Lower leg skin (tissue), 4 donors: Measurements from ENCODE around the gene WFDC2. TPM values are rescaled to one million over a fixed set of nuclear protein-coding genes. Genes with fewer than 3 reads are reported as not detected.

ENCODE experiments used
- DNase-seq, 2 donors: peaks; one replicate each; pipeline ENCODE4 v3.0.0-alpha.2; 2019; ENCODE audit warnings: low spot score in 2 of 2
- H3K4me3 ChIP-seq: fragments of 200-600 bp; sonication (generic); 2 replicates; pipeline ENCODE4 v1.5.1; 2017; ENCODE audit warnings: mild to moderate bottlenecking, low read depth; ENCODE audit not compliant: poor library complexity, severe bottlenecking
- CTCF ChIP-seq, 3 donors: fragments of 450-650 bp; IDR thresholded peaks; one replicate each; pipeline ENCODE4 v1.5.1; 2016; ENCODE audit warnings: antibody characterized with exemption in 3 of 3, mild to moderate bottlenecking in 3 of 3, moderate library complexity in 2 of 3
- POLR2A ChIP-seq, 2 donors: fragments of 450-650 bp; IDR thresholded peaks; one replicate each; pipeline ENCODE4 v1.6.1; 2016 to 2017; ENCODE audit warnings: antibody characterized with exemption in 2 of 2, mild to moderate bottlenecking in 1 of 2, moderate library complexity in 1 of 2
- WGBS, 2 donors: methylation state at CpG; one replicate each; pipeline ENCODE4 v1.1.5; 2018; 5-methylcytosine and 5-hydroxymethylcytosine counted together
- intact Hi-C: fragments of 100-400 bp; cut with DNase I; formaldehyde crosslinking; loops from one replicate; pipeline ENCODE4 v1.15.0; 2023; ENCODE audit warnings: low total_unique reads
- total RNA-seq, 4 donors: library from RNA; depleted of rRNA; stranded (reverse); fragments of >200 nt; gene quantifications; one replicate each; pipeline ENCODE4 v1.1.0, GENCODE V29; 2016

WFDC2 gene
- total RNA-seq, 4 donors from 2014 or later: 11.3 to 24.7 (median 14.5) TPM

DNA sequence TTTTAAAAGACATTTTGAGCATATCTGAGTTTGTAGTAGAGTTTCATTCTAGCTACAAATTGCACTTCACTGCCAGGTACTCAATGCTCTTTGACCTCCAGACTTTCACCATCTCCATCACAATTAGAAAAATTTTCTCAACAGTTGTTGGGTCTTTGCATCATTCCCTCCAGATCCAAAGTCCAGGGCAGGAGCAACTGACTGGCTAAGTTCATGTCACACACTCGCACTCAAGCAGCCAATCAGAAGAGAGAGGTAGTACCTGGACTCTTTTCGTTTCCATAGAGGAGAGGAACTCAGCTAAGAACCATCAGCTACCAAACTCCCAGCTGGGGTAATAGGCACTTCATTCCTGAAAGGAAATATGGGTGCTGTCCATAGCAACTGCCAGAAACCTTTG, 36.8 kb downstream of the WFDC2 start:
- no peak for DNase-seq
- intact Hi-C loops: no loop called here
- TF ChIP-seq POLR2A (IDR thresholded peaks at IDR 0.05): no peak
- TF ChIP-seq CTCF (IDR thresholded peaks at IDR 0.05): no peak
- H3K4me3 ChIP-seq: no peak overlapping the region
- 79 to 89% methylated on average over 2 of the region's 2 CpGs for WGBS, 2 donors

GRCh38 chr20:45507011-45507820, 37.7 kb downstream of the WFDC2 start:
- no peak overlapping the region for H3K4me3 ChIP-seq
- intact Hi-C loops: no loop called here
- 77 to 82% methylated on average over 5 of the region's 5 CpGs for WGBS, 2 donors
- TF ChIP-seq POLR2A (IDR thresholded peaks at IDR 0.05) (no peak), CTCF (IDR thresholded peaks at IDR 0.05) (no peak)
- no peak for DNase-seq

DNA sequence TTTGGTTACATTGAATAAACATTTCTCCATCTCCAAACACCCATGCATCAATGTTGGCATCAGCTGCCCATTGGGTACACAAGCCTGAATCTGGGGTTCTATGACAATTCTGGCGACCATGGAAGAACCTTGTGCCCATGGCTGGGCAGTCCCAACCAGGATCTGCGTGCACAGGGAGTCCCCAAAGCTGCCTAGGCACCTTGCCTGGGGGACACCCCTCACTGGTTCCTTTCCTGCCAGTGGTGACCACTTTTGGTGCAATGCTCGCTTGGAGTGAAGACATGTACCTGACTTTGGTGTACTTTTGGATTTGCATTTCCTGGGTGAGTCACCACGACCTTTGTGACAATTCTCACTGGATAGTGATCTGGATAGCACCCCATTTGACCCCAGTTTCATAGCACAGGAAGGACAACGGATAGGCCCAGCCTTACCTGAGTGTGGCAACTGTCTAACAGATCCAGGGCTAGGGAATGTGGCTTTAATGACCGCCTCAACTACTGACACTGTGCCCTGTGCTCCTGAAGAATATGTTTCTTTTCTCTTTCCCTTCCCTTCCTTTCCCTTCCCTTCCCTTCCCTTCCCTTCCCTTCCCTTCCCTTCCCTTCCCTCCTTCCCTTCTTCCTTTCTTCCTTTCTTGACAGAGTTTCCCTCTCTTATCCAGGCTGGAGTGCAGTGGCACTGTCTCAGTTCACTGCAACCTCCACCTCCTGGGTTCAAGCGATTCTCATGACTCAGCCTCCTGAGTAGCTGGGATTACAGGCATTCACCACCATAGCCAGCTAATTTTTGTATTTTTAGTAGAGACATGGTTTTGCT, 38.7 kb downstream of the WFDC2 start:
- WGBS, 2 donors: 70 to 83% methylated on average over 7 of the region's 7 CpGs
- no peak overlapping the region for H3K4me3 ChIP-seq
- TF ChIP-seq CTCF (IDR thresholded peaks at IDR 0.05) (no peak), POLR2A (IDR thresholded peaks at IDR 0.05) (no peak)
- intact Hi-C loops: no loop called here
- DNase-seq: no peak

DNA sequence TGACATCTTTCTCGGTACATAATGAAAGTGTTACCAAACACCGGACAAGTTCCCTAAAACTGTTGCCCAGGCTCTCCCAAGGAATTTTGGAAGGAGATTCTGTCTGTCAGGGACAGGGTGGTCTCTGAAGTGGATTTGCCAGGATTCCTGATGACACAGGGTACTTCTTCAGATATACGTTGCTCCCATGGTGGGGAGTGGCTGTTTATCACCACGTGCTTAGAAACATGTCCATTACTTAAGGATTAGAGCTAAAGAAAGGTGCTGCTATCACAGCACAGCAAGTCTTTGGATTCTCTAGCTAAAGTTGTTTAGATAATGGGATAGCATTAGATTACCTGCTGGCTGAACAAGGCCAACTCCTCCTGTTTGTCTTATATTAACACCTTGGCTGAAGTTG, 39.5 kb downstream of the WFDC2 start:
- no peak for TF ChIP-seq CTCF (IDR thresholded peaks at IDR 0.05)
- no peak for TF ChIP-seq POLR2A (IDR thresholded peaks at IDR 0.05)

DNA sequence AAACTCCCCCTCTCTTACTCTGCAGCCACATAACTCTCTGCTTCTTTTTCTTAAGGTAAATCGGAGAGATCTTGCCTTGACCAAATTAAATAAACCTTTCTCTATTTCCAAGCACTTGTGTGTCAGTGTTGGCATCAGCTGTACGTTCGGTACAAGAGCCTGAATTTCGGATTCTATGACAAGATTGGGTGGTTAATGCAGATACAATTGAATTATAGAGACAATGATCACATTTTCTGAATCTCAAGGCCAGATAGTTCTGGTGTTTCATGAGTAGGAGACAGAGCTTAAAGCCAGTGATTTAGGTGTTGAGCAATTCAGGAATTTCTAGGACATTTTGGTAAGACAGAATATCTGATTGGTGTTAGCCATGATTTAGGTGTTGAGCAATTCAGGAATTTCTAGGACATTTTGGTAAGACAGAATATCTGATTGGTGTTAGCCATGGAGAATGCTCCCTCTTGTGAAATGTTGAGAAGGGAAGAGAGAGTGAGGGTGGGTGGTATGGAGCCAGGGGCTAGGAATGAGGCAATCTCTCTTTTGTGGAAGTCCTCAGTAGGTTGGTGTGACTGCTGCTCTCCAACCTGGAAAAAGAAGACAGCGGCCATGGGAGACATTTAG, 40.8 kb downstream of the WFDC2 start:
- 80 to 81% methylated on average over 5 of the region's 5 CpGs for WGBS, 2 donors
- intact Hi-C loops: no loop called here
- no peak for TF ChIP-seq CTCF (IDR thresholded peaks at IDR 0.05)
- TF ChIP-seq POLR2A (IDR thresholded peaks at IDR 0.05): no peak
- no peak overlapping the region for H3K4me3 ChIP-seq
- no peak for DNase-seq

More for the DNA sequence above, 39.5 kb downstream of the WFDC2 start:
- DNase-seq: no peak
- H3K4me3 ChIP-seq: no peak overlapping the region
- intact Hi-C loops: no loop called here
- 75 to 83% methylated on average over 4 of the region's 4 CpGs for WGBS, 2 donors
